Upper lobe of left lung (tissue), 6 donors: ENCODE results near the gene BANF2. TPM values are rescaled to one million over a fixed set of nuclear protein-coding genes. Genes with fewer than 3 reads are reported as not detected.
A peak's percentile ranks its signal among the peaks of the same experiment; 100 is the strongest.

Experiments used
- ATAC-seq, 2 donors: fragments of 200-7000 bp; cut with Tn5 transposase; one replicate each; pipeline ENCODE4 v1.9.1; 2022; ENCODE audit warnings: mild to moderate bottlenecking in 2 of 2, moderate library complexity in 2 of 2; ENCODE audit not compliant: low FRiP score in 2 of 2
- DNase-seq, 2 donors: peaks; one replicate each; pipeline ENCODE4 v3.0.0-alpha.2; 2019 to 2020
- H3K27ac ChIP-seq, 4 donors: fragments of 200-600 bp; sonication (generic); one replicate each; pipeline ENCODE4 v1.5.1; 2016 to 2019
- H3K27me3 ChIP-seq, 4 donors: fragments of 200-600 bp; sonication (generic); one replicate each; pipeline ENCODE4 v1.5.1; 2017 to 2019
- H3K36me3 ChIP-seq, 4 donors: fragments of 200-600 bp; sonication (generic); one replicate each; pipeline ENCODE4 v1.5.1; 2016 to 2019
- H3K4me1 ChIP-seq, 4 donors: fragments of 200-600 bp; sonication (generic); one replicate each; pipeline ENCODE4 v1.5.1; 2018 to 2019
- H3K4me3 ChIP-seq, 4 donors: fragments of 200-600 bp; sonication (generic); one replicate each; pipeline ENCODE4 v1.5.1; 2017 to 2019; ENCODE audit warnings: mild to moderate bottlenecking in 2 of 4, moderate library complexity in 1 of 4
- H3K9me3 ChIP-seq, 4 donors: fragments of 200-600 bp; sonication (generic); one replicate each; pipeline ENCODE4 v1.5.1; 2018 to 2019
- CTCF ChIP-seq, 6 experiments: fragments of 450-650 bp in 4 of 6; fragments of 200-600 bp in 2 of 6; sonication (generic) in 2 of 6; IDR thresholded peaks; one replicate each; pipeline ENCODE4 v1.5.1; 2016 to 2019; ENCODE audit warnings: antibody characterized with exemption in 6 of 6
- EP300 ChIP-seq, 4 donors: sonication (generic); formaldehyde crosslinking; IDR thresholded peaks; one replicate each; pipeline ENCODE4 v1.5.1; 2017; ENCODE audit warnings: antibody characterized with exemption in 4 of 4, control low read depth in 2 of 4
- POLR2A ChIP-seq, 4 donors: fragments of 450-650 bp; IDR thresholded peaks; one replicate each; pipeline ENCODE4 v1.5.1; 2016 to 2017; ENCODE audit warnings: antibody characterized with exemption in 4 of 4, mild to moderate bottlenecking in 2 of 4
- POLR2AphosphoS5 ChIP-seq, 2 donors: sonication (generic); formaldehyde crosslinking; IDR thresholded peaks; one replicate each; pipeline ENCODE4 v1.5.1; 2017; ENCODE audit warnings: antibody characterized with exemption in 2 of 2
- WGBS, 2 donors: methylation state at CpG; one replicate each; pipeline ENCODE4 v1.1.5; 2017 to 2018; 5-methylcytosine and 5-hydroxymethylcytosine counted together
- total RNA-seq, 6 donors: library from RNA; depleted of rRNA in 4 of 6; stranded (reverse); fragments of >200 nt in 4 of 6; gene quantifications; one replicate each; pipeline versions ENCODE4 v1.1.0 to v1.2.1, GENCODE V29; 2016 to 2021
- donor health status: DM: no; HTN: no; CAD: no; lungs with moderate emphysema.
- donor health status: DM: no; HTN: yes; CAD: no; lungs with severe emphysema.

Gene BANF2
- total RNA-seq, 6 donors from 2014 or later: not detected

- DNase-seq: no peak
- no peaks in the 10 kb centered on the region for H3K36me3 ChIP-seq
- WGBS, 2 donors: 49 to 61% methylated on average over 3 of the region's 3 CpGs
- no peak for ATAC-seq
- H3K27ac ChIP-seq: no peak overlapping the region
- TF ChIP-seq CTCF (IDR thresholded peaks at IDR 0.05) (no peak), POLR2AphosphoS5 (IDR thresholded peaks at IDR 0.05) (no peak), EP300 (IDR thresholded peaks at IDR 0.05) (no peak), POLR2A (IDR thresholded peaks at IDR 0.05) (no peak)
- no peaks in the 10 kb centered on the region for H3K27me3 ChIP-seq
- H3K9me3 ChIP-seq: no peaks in the 10 kb centered on the region
- no peaks in the 10 kb centered on the region for H3K4me1 ChIP-seq
- no peak overlapping the region for H3K4me3 ChIP-seq
Measured at GRCh38 chr20:17738154-17738553, 38.4 kb downstream of the BANF2 start.

DNA sequence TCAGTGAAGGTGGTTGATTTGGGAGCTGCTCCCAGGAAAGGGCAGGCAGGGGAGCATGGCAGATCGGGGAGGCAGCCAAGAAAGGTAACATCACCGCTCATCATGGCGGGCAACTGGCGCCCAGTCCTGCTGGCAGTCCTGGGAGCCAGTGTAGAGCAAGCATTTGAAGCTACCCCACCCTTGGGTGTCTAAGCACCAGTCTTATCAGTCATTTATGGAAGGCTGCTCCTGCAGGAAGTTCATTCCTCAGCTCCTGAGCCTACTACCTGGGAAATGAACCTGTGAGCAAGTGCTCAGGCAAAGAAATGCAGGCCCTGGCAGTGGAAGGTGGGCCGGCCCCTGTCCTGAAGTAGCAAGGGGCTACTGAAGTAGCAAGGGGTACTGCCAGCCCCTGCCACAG, 41.5 kb downstream of the BANF2 start:
- DNase-seq: no peak
- TF ChIP-seq CTCF (IDR thresholded peaks at IDR 0.05) (no peak), POLR2A (IDR thresholded peaks at IDR 0.05) (no peak), POLR2AphosphoS5 (IDR thresholded peaks at IDR 0.05) (no peak), EP300 (IDR thresholded peaks at IDR 0.05) (no peak)
- Histone ChIP-seq H3K4me1 (no peaks in the 10 kb centered on the region), H3K27me3 (no peaks in the 10 kb centered on the region), H3K36me3 (no peaks in the 10 kb centered on the region), H3K27ac (no peak overlapping the region), H3K9me3 (no peaks in the 10 kb centered on the region), H3K4me3 (no peak overlapping the region)
- WGBS, 2 donors: 86 to 89% methylated on average over 4 to 5 of the region's 5 CpGs
- ATAC-seq: no peak

DNA sequence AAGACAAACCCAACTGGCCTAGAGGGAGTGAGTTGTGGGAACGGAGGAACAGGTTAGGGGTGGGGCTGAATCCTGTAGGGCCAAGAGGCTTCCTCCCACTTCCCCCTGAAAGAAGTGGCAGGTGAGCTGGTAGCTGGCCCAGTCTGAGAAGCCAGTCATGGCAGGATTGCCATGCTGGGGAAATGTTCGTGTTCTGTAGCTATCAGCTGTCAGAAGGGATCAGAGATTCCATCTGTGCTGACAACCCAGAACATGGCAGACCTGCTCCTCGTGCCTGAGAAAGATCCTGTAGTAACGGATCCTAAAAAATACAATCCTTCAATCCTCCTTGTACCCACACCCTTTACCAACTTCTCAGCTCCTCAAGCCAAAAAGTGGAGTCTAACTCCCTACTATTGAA, 43.0 kb downstream of the BANF2 start:
- no peaks in the 10 kb centered on the region for H3K27me3 ChIP-seq
- no peak overlapping the region for H3K27ac ChIP-seq
- ATAC-seq: no peak
- WGBS, 2 donors: 56 to 57% methylated on average over 4 of the region's 4 CpGs
- H3K9me3 ChIP-seq: no peaks in the 10 kb centered on the region
- H3K4me3 ChIP-seq: no peak overlapping the region
- no peak for DNase-seq
- H3K36me3 ChIP-seq: no peaks in the 10 kb centered on the region
- TF ChIP-seq POLR2AphosphoS5 (IDR thresholded peaks at IDR 0.05) (no peak), POLR2A (IDR thresholded peaks at IDR 0.05) (no peak), EP300 (IDR thresholded peaks at IDR 0.05) (no peak), CTCF (IDR thresholded peaks at IDR 0.05) (no peak)
- no peaks in the 10 kb centered on the region for H3K4me1 ChIP-seq

- WGBS, 2 donors: 89 to 95% methylated on average over 6 of the region's 6 CpGs
- Histone ChIP-seq H3K27me3 (no peaks in the 10 kb centered on the region), H3K36me3 (no peaks in the 10 kb centered on the region), H3K27ac (no peak overlapping the region), H3K4me1 (no peaks in the 10 kb centered on the region), H3K4me3 (no peak overlapping the region), H3K9me3 (no peaks in the 10 kb centered on the region)
- no peak for DNase-seq
- ATAC-seq: no peak
- TF ChIP-seq CTCF (IDR thresholded peaks at IDR 0.05) (no peak), POLR2AphosphoS5 (IDR thresholded peaks at IDR 0.05) (no peak), EP300 (IDR thresholded peaks at IDR 0.05) (no peak), POLR2A (IDR thresholded peaks at IDR 0.05) (no peak)
Measured at GRCh38 chr20:17743677-17744076, 43.9 kb downstream of the BANF2 start.

GRCh38 chr20:17747431-17747846, 47.7 kb downstream of the BANF2 start:
- no peaks in the 10 kb centered on the region for H3K36me3 ChIP-seq
- DNase-seq: no peak
- H3K27me3 ChIP-seq: no peaks in the 10 kb centered on the region
- TF ChIP-seq POLR2A (IDR thresholded peaks at IDR 0.05): no peak
- TF ChIP-seq EP300 (IDR thresholded peaks at IDR 0.05): no peak
- no peak for TF ChIP-seq CTCF (IDR thresholded peaks at IDR 0.05)
- no peak for TF ChIP-seq POLR2AphosphoS5 (IDR thresholded peaks at IDR 0.05)
- no peaks in the 10 kb centered on the region for H3K9me3 ChIP-seq
- H3K4me3 ChIP-seq: no peak overlapping the region
- peak in 1 of 2 donors; percentile 88 for ATAC-seq
- WGBS, 2 donors: 65 to 81% methylated on average over 4 of the region's 4 CpGs
- H3K4me1 ChIP-seq: peaks cover 9 to 16% (median 13%) of the 10 kb centered on the region in 4 donors
- no peak overlapping the region for H3K27ac ChIP-seq
